Prostate gland (tissue), 2 donors: ENCODE data around the gene THAP5.

Source experiments
- POLR2AphosphoS5 ChIP-seq: sonication (generic); formaldehyde crosslinking; IDR thresholded peaks from one replicate; pipeline ENCODE4 v1.6.1; 2017; ENCODE audit warnings: antibody characterized with exemption
- TF ChIP-seq, protein P1 (sequence below), 4 experiments: fragments of 200-600 bp in 2 of 4; fragments of 450-650 bp in 2 of 4; sonication (generic) in 2 of 4; IDR thresholded peaks; 1 replicate in 3 of 4; 2 replicates in 1 of 4; pipeline ENCODE4 v1.5.1; 2016 to 2019; ENCODE audit warnings: antibody characterized with exemption in 4 of 4, mild to moderate bottlenecking in 2 of 4, moderate library complexity in 2 of 4

DNA sequence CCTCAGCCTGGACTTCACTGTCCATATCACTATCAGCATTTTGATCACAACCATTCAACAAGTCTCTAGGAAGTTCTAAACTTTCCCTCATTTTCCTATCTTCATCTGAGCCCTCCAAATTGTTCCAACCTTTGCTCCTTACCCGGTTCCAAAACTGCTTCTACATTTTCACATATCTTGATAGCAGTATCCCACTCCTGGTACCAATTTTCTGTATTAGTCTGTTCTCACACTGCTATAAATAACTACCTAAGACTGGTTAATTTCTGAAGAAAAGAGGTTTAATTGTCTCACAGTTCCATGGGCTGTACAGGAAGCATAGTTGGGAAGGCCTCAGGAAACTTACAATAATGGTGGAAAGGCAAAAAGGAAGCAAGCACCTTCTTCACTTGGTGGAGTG is 11.9 kb downstream of the THAP5 start:
- TF ChIP-seq, protein P1, sequence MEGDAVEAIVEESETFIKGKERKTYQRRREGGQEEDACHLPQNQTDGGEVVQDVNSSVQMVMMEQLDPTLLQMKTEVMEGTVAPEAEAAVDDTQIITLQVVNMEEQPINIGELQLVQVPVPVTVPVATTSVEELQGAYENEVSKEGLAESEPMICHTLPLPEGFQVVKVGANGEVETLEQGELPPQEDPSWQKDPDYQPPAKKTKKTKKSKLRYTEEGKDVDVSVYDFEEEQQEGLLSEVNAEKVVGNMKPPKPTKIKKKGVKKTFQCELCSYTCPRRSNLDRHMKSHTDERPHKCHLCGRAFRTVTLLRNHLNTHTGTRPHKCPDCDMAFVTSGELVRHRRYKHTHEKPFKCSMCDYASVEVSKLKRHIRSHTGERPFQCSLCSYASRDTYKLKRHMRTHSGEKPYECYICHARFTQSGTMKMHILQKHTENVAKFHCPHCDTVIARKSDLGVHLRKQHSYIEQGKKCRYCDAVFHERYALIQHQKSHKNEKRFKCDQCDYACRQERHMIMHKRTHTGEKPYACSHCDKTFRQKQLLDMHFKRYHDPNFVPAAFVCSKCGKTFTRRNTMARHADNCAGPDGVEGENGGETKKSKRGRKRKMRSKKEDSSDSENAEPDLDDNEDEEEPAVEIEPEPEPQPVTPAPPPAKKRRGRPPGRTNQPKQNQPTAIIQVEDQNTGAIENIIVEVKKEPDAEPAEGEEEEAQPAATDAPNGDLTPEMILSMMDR (IDR thresholded peaks at IDR 0.05) = no peak
- no peak for TF ChIP-seq POLR2AphosphoS5
